ENCODE results near the gene SLC16A1. TPM values are rescaled to one million over a fixed set of nuclear protein-coding genes. Genes with fewer than 3 reads are reported as not detected.

SLC16A1 gene
- polyA plus RNA-seq: 69.1 and 112 TPM in 2 replicates

GRCh38 chr1:112955773-112956543, at the start of gene SLC16A1:
TSS of gene SLC16A1 (minus strand) at chr1:112956196. CDS start at chr1:112929308, 26,888 bp downstream.

Other genes with a start within 250 kb of the SLC16A1 start
- 4.3 and 8.2 TPM in 2 replicates for gene RHOC, start 249.1 kb downstream of the SLC16A1 start, polyA plus RNA-seq
- gene PPM1J, start 240.9 kb downstream of the SLC16A1 start, polyA plus RNA-seq: 12.6 and 24.7 TPM in 2 replicates
- gene LRIG2, start 117.0 kb upstream of the SLC16A1 start, polyA plus RNA-seq: 2.5 and 3.3 TPM in 2 replicates

Measured in Purkinje cell (primary cell).